ENCODE measurements around the gene FHAD1. TPM values are rescaled to one million over a fixed set of nuclear protein-coding genes. Genes with fewer than 3 reads are reported as not detected.

Gene FHAD1
- total RNA-seq, 4 donors from 2014 or later = under 0.01 to 0.26 (median 0.06) TPM; not detected in 1

DNA sequence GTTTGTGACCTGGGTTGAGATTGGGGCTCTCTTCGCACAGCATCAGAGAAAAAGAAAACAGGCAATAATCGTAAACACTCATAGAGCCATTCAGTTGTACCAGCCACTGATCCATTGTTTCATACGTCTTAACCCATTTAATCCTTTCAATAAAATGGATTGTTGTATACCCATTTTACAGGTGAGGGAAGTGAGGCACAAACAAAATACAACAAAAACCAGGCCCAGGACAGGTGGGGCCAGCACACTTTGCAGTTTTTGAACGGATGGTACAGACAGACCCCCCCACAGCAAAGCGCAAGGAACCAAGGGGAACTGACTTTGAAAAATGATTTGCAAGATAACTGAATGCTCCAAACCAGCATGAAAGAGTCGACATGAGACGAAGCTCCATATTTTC is 4.3 kb upstream of the FHAD1 start:
- Histone ChIP-seq H3K4me3 (no peak overlapping the region), H3K9me3 (no peaks in the 10 kb centered on the region), H3K4me1 (peaks cover 10 to 48% (median 40%) of the 10 kb centered on the region in 4 donors), H3K27me3 (no peaks in the 10 kb centered on the region), H3K36me3 (no peaks in the 10 kb centered on the region), H3K27ac (replicated peaks in 1 of 4) (peak overlapping the region in 3 of 4 donors; percentile 59 to 69 (median 60))
- TF ChIP-seq, protein P1, sequence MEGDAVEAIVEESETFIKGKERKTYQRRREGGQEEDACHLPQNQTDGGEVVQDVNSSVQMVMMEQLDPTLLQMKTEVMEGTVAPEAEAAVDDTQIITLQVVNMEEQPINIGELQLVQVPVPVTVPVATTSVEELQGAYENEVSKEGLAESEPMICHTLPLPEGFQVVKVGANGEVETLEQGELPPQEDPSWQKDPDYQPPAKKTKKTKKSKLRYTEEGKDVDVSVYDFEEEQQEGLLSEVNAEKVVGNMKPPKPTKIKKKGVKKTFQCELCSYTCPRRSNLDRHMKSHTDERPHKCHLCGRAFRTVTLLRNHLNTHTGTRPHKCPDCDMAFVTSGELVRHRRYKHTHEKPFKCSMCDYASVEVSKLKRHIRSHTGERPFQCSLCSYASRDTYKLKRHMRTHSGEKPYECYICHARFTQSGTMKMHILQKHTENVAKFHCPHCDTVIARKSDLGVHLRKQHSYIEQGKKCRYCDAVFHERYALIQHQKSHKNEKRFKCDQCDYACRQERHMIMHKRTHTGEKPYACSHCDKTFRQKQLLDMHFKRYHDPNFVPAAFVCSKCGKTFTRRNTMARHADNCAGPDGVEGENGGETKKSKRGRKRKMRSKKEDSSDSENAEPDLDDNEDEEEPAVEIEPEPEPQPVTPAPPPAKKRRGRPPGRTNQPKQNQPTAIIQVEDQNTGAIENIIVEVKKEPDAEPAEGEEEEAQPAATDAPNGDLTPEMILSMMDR (IDR thresholded peaks at IDR 0.05) = no peak
- TF ChIP-seq EP300 (IDR thresholded peaks at IDR 0.05) = no peak
- TF ChIP-seq POLR2AphosphoS5 (IDR thresholded peaks at IDR 0.05) = no peak
- no peak for TF ChIP-seq POLR2A (IDR thresholded peaks at IDR 0.05; ENCODE audit: low read depth)
- no peak for DNase-seq (ENCODE audit: extremely low spot score)
- WGBS = 71% methylated on average over 7 of the region's 7 CpGs
- intact Hi-C loops (cut with DNase I) = no loop called here

DNA sequence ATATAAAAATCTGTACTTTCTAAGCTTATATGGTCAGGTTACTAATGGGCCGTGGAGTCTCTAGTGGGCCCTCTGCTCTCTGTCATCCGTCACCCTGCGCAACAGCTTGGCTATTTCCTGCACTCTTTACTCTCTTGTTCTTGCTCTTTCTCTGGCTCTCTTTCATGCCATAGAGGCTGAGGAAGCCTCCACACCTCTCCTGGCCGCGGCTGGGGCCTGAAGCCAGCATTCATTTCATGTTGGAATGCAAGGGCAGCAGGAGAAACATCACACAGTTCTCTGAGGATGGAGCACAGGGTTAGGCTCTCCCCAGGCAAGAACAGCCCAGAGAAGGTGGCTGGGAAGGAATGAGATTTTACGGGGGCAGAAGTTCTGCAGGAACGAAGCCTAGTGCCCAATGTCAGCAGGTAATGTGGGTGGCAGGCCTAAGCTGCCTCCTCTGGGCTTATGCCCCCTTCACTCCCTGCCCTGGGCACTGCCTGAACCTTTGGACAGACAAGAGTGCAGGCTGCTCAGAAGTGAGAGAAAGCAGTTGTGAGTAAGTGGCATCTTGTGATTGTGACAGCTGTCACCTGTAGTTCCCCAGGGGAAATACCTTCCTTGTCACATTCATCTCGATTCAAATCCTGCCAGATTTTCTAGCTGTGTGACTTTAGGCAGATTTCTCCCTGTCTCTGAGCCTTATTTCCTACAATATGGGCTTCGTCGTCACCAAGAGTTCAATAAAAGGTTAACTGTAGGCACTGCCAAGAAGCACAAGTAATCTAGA is 3.6 kb upstream of the FHAD1 start:
- no peaks in the 10 kb centered on the region for H3K27me3 ChIP-seq
- peaks cover 10 to 51% (median 42%) of the 10 kb centered on the region in 4 donors for H3K4me1 ChIP-seq
- no peaks in the 10 kb centered on the region for H3K36me3 ChIP-seq
- H3K9me3 ChIP-seq = no peaks in the 10 kb centered on the region
- TF ChIP-seq, protein P1 (IDR thresholded peaks at IDR 0.05) = no peak
- TF ChIP-seq EP300 (IDR thresholded peaks at IDR 0.05) (no peak), POLR2A (IDR thresholded peaks at IDR 0.05; ENCODE audit: low read depth) (no peak), POLR2AphosphoS5 (IDR thresholded peaks at IDR 0.05) (peak in 1 of 2 donors; percentile 36)
- WGBS = 58% methylated on average over 10 of the region's 10 CpGs
- peak overlapping the region in 3 of 4 donors; percentile 59 to 69 (median 60) for H3K27ac ChIP-seq (replicated peaks in 1 of 4)
- intact Hi-C loops (cut with DNase I) = no loop called here
- no peak overlapping the region for H3K4me3 ChIP-seq
- DNase-seq (ENCODE audit: extremely low spot score) = no peak

DNA sequence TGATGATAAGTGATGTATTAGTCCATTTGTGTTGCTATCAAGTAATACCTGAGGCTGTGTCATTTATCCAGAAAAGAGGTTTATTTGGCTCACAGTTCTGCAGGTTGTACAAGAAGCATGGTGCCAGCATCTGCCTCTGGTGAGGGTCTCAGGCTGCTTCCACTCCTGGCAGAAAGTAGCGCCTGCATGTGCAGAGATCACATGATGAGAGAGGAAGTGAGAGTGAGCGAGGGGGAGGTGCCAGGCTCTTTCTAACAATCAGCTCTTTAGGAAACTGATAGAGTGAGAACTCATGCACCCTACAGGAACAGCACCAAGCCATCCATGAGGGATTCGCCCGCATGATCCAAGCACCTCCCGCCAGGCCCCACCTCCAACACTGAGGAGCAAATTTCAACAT is 2.2 kb upstream of the FHAD1 start:
- intact Hi-C loops (cut with DNase I) = no loop called here
- 75% methylated on average over 5 of the region's 5 CpGs for WGBS
- TF ChIP-seq POLR2AphosphoS5 (IDR thresholded peaks at IDR 0.05) (no peak), POLR2A (IDR thresholded peaks at IDR 0.05; ENCODE audit: low read depth) (no peak), EP300 (IDR thresholded peaks at IDR 0.05) (no peak)
- TF ChIP-seq, protein P1 (IDR thresholded peaks at IDR 0.05) = no peak
- peak; percentile 87 for DNase-seq (ENCODE audit: extremely low spot score)
- H3K4me1 ChIP-seq = peaks cover 10 to 51% (median 42%) of the 10 kb centered on the region in 4 donors
- H3K36me3 ChIP-seq = no peaks in the 10 kb centered on the region
- no peak overlapping the region for H3K27ac ChIP-seq (replicated peaks in 1 of 4)
- no peak overlapping the region for H3K4me3 ChIP-seq
- H3K27me3 ChIP-seq = no peaks in the 10 kb centered on the region
- no peaks in the 10 kb centered on the region for H3K9me3 ChIP-seq

DNA sequence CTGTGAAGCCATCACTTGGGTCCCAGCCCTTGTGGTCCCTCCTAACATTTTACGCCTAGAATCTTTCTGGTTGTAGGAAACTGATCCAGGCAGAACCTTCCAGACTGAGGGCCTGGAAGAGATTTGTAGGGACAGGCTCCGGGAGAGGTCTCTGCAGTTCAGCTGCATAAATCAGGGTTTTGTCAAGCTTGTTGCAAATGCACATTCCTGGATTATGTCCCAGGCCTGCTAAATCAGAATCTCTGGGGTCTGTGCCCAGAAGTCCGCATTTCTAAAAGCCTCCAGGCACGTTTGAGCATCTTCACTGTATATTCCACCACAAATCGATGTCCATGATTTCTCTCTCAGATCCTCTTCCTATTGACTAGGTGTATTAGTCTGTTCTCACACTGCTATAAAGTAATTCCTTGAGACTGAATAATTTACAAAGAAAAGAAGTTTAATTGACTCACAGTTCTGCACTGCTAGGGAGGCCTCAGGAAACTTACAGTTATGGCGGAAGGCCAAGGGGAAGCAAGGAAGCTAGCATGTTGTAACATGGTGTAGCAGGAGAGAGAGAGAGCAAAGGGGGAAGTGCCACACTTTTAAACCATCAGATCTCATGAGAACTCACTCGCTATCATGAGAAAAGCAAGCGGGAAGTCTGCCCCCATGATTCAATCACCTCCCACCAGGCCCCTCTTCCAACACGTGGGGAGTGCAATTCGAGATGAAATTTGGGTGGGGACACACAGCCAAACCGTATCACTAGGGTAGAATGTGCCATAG is 1.2 kb upstream of the FHAD1 start:
- intact Hi-C loops (cut with DNase I) = no loop called here
- no peak overlapping the region for H3K4me3 ChIP-seq
- no peaks in the 10 kb centered on the region for H3K36me3 ChIP-seq
- H3K9me3 ChIP-seq = no peaks in the 10 kb centered on the region
- peak; percentile 50 for DNase-seq (ENCODE audit: extremely low spot score)
- TF ChIP-seq POLR2A (IDR thresholded peaks at IDR 0.05; ENCODE audit: low read depth) (no peak), EP300 (IDR thresholded peaks at IDR 0.05) (no peak), POLR2AphosphoS5 (IDR thresholded peaks at IDR 0.05) (no peak)
- TF ChIP-seq, protein P1 (IDR thresholded peaks at IDR 0.05) = no peak
- 53% methylated on average over 11 of the region's 11 CpGs for WGBS
- peaks cover 10 to 51% (median 42%) of the 10 kb centered on the region in 4 donors for H3K4me1 ChIP-seq
- peak overlapping the region in 3 of 4 donors; percentile 1 to 41 (median 30) for H3K27ac ChIP-seq (replicated peaks in 1 of 4)
- no peaks in the 10 kb centered on the region for H3K27me3 ChIP-seq

Measured in esophagus muscularis mucosa (tissue), 4 donors.